GM12801 (cell line): ENCODE measurements around the gene TICAM1.

Experiments
- TF ChIP-seq, protein P1 (sequence below): IDR thresholded peaks from one replicate; pipeline ENCODE4 v1.5.1; 2011; ENCODE audit warnings: control low read depth; ENCODE audit not compliant: insufficient read length; ENCODE audit errors: extremely low read depth

Gene TICAM1

DNA sequence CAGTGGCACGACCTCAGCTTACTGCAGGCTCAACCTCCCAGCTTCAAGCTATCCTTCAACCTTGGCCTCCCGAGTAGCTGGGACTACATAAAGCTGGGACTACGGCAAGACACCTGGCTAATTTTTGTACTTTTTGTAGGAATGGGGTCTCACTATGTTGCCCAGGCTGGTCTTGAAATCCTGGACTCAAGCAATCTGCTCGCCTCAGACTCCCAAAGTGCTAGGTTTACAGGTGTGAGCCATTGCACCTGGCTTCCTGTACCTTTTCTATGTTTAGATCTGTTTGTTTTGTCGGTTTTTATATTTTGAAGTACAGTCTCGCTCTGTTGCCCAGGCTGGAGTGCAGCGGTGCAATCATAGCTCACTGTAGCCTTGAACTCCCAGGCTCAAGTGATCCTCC lies 17.5 kb upstream of the TICAM1 start:
- TF ChIP-seq, protein P1, sequence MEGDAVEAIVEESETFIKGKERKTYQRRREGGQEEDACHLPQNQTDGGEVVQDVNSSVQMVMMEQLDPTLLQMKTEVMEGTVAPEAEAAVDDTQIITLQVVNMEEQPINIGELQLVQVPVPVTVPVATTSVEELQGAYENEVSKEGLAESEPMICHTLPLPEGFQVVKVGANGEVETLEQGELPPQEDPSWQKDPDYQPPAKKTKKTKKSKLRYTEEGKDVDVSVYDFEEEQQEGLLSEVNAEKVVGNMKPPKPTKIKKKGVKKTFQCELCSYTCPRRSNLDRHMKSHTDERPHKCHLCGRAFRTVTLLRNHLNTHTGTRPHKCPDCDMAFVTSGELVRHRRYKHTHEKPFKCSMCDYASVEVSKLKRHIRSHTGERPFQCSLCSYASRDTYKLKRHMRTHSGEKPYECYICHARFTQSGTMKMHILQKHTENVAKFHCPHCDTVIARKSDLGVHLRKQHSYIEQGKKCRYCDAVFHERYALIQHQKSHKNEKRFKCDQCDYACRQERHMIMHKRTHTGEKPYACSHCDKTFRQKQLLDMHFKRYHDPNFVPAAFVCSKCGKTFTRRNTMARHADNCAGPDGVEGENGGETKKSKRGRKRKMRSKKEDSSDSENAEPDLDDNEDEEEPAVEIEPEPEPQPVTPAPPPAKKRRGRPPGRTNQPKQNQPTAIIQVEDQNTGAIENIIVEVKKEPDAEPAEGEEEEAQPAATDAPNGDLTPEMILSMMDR: no peak

DNA sequence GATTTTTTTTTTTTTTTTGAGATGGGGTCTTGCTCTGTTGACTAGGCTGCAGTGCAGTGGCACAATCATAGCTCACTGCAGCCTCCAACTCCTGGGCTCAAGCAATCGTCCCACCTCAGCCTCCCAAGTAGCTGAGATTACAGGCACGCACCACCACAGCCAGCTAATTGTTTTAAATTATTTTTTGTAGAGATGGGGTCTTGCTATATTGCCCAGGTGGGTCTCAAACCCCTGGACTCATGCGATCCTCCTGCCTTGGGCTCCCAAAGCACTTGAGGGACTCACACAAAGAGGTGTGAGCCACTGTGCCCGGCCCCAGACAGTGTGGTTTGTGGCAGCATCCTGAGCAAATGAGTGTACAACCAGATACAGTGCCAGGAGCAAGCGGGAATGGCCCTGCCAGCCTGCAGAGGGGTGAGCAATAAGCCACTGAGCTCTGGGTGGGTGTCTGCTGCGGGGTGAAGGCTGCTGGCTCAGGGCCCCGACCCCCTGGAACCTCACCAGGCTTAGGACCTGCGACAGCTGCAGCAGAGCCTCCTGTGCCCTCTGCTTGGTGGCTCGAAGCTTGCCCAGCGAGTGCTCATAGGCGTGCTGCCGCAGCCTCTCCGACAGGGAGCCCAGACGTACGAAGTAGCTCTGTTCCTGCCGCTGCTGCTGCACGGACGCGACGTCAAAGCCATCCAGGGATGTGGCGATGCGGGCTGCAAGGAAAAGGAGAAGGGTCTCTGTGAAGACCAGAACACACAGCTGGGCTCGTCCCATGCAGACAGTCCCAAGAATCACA lies 15.9 kb upstream of the TICAM1 start:
- TF ChIP-seq, protein P1: no peak

DNA sequence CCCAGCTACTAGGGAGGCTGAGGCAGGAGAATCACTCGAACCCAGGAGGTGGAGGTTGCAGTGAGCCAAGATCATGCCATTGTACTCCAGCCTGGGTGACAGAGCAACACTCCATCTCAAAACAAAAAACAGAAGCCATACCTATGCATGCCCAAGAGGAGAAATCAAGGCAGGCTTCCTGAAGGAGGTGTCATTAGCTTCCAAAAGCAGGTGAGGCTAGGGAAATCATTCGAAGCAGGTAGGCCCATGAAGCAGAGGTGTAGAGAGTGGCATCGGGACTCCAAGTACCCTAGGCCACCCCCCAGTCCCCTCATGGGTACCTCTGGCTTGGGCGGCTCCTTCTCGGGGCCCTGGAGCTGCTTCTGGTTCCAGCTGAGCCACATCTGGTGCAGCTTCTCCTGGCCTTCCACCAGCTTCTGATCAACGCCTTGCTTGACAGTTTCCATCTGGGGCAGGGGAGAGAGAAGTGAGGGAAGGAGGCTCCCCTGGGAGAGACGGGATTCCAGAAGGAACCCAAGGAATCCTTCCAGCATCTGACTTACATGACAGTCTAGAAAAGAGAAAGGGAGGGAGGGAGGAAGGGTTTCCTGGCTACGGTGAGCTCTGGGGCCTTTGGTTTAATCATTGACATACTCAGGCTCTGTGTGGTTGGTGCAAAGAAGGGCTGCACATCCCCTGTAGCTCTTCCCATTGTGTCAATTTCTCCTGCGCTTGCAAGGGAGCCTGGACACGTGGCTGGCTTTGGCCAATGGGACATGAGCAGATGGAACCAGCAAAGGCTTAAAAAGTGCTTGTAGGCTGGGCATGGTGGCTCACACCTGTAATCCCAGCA lies 13.1 kb upstream of the TICAM1 start:
- TF ChIP-seq, protein P1: no peak

DNA sequence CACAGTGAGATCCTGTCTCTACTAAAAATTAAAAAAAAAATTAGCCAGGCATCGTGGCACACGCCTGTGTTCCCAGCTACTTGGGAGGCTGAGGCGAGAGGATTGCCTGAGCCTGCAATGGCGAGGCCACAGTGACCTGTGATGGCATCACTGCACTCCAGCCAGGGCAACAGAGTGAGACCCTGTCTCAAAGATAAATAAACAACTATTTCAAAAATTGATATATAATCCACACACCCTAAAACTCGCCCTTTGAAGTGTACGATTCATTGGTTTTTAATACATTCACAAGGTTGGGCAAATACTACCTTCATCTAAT lies 12.1 kb upstream of the TICAM1 start:
- TF ChIP-seq, protein P1: no peak

DNA sequence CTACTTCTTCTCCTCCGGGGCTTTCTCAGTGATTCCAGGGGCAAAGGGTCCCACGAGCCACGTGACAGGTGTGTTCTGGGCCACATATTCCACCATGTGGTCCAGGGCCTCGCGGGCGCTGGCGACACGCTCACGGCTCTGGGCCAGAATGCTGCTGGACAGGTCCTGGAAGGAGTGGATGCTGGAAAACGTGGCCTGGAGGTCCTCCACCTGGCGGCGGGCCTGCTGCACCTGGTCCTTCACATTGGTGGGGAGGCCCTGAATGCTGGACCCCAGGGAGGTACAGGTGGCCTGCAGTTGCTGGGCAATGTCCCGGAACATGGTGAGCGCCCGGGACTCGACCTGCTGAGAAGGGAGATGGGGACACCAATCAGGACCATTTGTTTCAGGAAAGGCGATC lies 7.7 kb upstream of the TICAM1 start:
- TF ChIP-seq, protein P1: no peak

DNA sequence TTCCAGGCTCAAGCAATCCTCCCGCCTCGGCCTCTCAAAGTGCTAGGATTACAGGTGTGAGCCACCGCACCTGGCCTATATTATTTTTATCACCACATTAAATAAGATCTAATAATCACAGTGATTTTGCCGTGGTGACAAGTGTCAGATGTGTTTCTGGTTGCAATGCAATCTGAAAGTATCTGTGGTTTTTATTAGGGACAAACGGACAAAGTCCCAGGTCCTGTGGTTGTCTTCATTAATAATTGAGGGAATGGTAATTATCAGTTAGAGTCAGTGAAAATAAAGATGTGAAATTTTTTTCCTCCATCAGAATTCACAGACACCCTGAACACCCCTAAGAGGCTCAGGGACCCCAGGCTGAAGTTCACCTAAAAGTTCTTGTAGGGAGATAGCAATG lies 1.3 kb upstream of the TICAM1 start:
- TF ChIP-seq, protein P1: no peak

DNA sequence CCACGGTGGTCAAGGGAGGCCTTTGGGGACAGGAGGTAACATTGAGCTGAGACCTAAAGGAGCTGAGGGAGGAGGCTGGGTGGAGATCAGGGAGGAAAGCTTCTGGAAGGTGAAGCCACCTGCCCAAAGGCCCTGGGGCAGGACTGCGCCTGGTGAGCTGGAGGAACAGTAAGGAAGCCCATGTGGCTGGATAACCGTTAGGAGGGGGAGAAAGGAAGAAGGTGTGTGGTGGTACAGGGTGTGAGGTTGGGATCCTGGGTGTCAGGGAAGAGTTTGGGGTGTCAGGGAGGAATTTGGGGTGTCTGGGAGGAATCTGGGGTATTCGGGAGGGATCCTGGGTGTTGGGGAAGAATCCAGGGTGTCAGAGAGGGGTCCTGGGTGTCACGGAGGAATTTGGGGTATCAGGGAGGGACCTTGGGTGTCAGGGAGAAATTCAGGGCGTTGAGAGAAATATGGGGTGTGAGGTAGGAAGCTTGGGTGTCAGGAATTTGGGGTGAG lies 695 bp downstream of the TICAM1 start:
- TF ChIP-seq, protein P1: no peak
